UCSD-AML1 (cell line): ENCODE measurements around the gene ANKS6.

Experiments
- DNase-seq: peaks from one replicate; lab custom pipeline; 2025; ENCODE audit not compliant: unreplicated experiment; lab: John Stamatoyannopoulos, UW

ANKS6 gene

GRCh38 chr9:98740226-98740881 lies 56.0 kb downstream of the ANKS6 start:
- no peak for DNase-seq

GRCh38 chr9:98738741-98739140 lies 57.6 kb downstream of the ANKS6 start:
- DNase-seq = no peak

GRCh38 chr9:98736226-98736625 lies 60.1 kb downstream of the ANKS6 start:
- no peak for DNase-seq

GRCh38 chr9:98732801-98733200 lies 63.6 kb downstream of the ANKS6 start:
- DNase-seq = no peak

GRCh38 chr9:98732091-98732490 lies 64.3 kb downstream of the ANKS6 start:
- no peak for DNase-seq

GRCh38 chr9:98730871-98731270 lies 65.5 kb downstream of the ANKS6 start:
- no peak for DNase-seq

GRCh38 chr9:98728500-98728899 lies 67.9 kb downstream of the ANKS6 start:
- DNase-seq = no peak

- DNase-seq = no peak
These were observed 68.9 kb downstream of the ANKS6 start for GRCh38 chr9:98727428-98727827.

- no peak for DNase-seq
These were observed 69.6 kb downstream of the ANKS6 start for GRCh38 chr9:98726735-98727134.

GRCh38 chr9:98724810-98725530 lies 71.4 kb downstream of the ANKS6 start:
- DNase-seq = no peak

- DNase-seq = no peak
These were observed 74.7 kb downstream of the ANKS6 start for GRCh38 chr9:98721643-98722042.

GRCh38 chr9:98720402-98720801 lies 76.0 kb downstream of the ANKS6 start:
- DNase-seq = no peak

GRCh38 chr9:98719055-98719454 lies 77.3 kb downstream of the ANKS6 start:
- DNase-seq = no peak

- DNase-seq = no peak
These were observed 81.5 kb downstream of the ANKS6 start for GRCh38 chr9:98714833-98715232.

- DNase-seq = no peak
These were observed 83.4 kb downstream of the ANKS6 start for GRCh38 chr9:98712987-98713386.

GRCh38 chr9:98709968-98710965 lies 86.1 kb downstream of the ANKS6 start:
- DNase-seq = no peak

GRCh38 chr9:98708933-98709911 lies 87.1 kb downstream of the ANKS6 start, which contains the start of gene GABBR2:
GABBR2 (minus strand) TSS chr9:98708935; CDS start chr9:98708737, 198 bp downstream.
- no peak for DNase-seq

- DNase-seq = no peak
These were observed 88.0 kb downstream of the ANKS6 start for GRCh38 chr9:98708103-98708932.
